ENCODE data around the gene PEAR1. TPM values are rescaled to one million over a fixed set of nuclear protein-coding genes. Genes with fewer than 3 reads are reported as not detected.

PEAR1 gene
- total RNA-seq, 2 donors from 2014 or later = 0.07 TPM; not detected in 1

DNA sequence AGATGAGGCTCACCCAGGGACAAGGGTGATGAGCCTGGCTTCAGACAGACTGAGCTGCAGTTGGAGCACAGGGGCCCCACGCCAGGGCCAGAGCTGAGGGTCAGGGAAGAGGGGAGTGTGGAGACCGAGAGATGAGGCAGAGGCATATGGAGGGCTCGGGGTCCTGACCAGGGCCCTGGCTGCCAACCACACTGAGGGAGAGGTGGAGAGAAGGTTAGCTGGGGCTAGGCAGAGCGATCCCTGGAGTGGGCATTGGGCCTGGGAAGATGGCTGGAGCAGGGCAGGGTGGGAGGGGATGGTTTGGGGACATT is 8.0 kb downstream of the PEAR1 start:
- no peak for DNase-seq
- no peak overlapping the region for H3K4me3 Mint-ChIP-seq
- no peak for ATAC-seq (replicated peaks in 1 of 2)

DNA sequence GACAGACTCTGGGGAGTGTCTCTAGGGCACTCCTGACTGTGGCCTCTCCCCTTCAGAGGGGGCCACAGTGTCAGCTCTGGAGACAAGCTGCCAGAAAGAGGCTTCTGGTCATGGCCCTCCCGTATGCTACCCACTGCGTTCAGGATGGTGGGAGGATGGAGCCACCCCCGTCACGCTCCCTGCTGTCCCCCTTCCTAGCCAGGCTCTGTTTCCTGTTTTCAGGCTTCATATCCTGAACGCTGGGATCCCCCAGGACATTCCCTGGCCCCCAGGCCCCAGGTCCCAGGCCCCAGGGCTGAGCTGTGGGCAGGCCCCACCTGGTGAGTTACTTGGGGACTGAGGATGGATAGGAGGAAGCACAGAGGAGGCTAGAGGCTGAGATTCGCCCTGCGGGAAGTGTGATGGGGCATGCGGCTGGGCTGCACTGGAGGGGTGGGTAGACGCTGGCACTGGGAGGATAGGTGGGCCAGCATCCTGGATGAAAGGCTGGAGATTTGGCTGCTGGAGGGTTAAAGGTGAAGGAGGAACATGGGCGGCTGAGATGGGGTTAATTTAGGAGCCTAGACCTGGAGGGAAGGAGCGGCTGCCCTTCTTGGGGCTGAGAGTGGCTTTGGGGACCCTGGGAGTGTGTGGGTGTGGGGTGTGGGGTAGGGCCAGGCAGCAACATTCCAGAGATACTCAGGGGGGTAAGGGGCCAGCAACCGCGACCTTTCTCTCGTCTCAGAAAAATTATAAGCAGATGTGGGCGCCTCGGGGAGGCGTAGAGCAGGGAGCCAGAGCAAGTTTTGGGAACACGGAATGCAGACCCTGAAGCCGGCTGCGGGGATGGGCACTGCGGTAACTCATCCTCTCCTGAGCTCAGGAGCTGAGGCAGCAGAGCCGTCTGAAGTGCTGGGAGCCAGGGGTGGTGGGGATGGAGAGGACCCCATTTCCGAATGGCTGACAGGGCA is 8.7 kb downstream of the PEAR1 start:
- Mint-ChIP-seq H3K4me1 (ENCODE audit: low read depth) (peaks cover 6% of the 10 kb centered on the region), H3K9me3 (no peaks in the 10 kb centered on the region), H3K36me3 (ENCODE audit: insufficient read depth in 2 of 2) (no peaks in the 10 kb centered on the region), H3K4me3 (no peak overlapping the region), H3K27ac (no peak overlapping the region), H3K27me3 (ENCODE audit: low read depth) (peaks cover 18% of the 10 kb centered on the region)
- DNase-seq (no peak), ATAC-seq (replicated peaks in 1 of 2) (no peak)

More for the DNA sequence above, 8.0 kb downstream of the PEAR1 start:
- Mint-ChIP-seq H3K27me3 (ENCODE audit: low read depth) (peaks cover 24% of the 10 kb centered on the region), H3K9me3 (no peaks in the 10 kb centered on the region), H3K27ac (no peak overlapping the region), H3K4me1 (ENCODE audit: low read depth) (peaks cover 6% of the 10 kb centered on the region), H3K36me3 (ENCODE audit: insufficient read depth in 2 of 2) (no peaks in the 10 kb centered on the region)

DNA sequence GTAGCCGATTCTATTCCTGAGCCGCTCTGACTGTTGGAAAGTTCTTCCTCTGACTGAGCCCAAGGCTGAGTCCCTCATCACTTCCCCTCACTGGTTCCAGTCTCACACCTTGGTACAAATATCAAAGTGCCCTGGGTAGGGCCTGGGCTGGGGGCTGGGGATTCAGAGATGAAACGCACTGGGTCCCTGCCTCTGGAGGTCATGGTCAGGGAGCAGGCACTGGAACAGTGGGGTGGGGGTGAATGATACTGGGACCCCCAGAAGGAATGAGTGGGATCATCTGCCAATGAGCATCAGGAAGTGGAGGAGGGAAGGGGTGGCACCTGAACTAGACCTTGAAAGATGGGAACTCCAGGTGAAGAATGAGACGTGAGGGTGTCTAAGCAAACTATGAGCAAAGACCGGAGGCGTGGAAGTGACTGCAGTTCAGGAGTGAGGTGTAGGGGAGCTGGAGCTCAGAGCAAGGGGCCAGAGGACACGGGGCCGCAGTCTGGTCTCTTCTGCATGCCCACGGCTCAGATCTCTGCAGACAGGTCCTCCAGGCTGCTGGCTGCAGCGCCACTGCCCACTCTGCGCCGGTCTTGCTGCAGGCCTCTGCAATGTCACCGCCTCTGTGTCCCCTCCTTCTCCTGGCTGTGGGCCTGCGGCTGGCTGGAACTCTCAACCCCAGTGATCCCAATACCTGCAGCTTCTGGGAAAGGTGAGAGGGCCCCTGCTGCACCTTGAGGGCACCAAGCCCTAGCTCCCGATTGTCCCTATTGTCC is 10.0 kb downstream of the PEAR1 start:
- Mint-ChIP-seq H3K27ac (no peak overlapping the region), H3K9me3 (no peaks in the 10 kb centered on the region), H3K4me1 (ENCODE audit: low read depth) (peaks cover 2% of the 10 kb centered on the region), H3K27me3 (ENCODE audit: low read depth) (peaks cover 8% of the 10 kb centered on the region), H3K4me3 (no peak overlapping the region), H3K36me3 (ENCODE audit: insufficient read depth in 2 of 2) (no peaks in the 10 kb centered on the region)
- ATAC-seq (replicated peaks in 1 of 2) (no peak), DNase-seq (no peak)

DNA sequence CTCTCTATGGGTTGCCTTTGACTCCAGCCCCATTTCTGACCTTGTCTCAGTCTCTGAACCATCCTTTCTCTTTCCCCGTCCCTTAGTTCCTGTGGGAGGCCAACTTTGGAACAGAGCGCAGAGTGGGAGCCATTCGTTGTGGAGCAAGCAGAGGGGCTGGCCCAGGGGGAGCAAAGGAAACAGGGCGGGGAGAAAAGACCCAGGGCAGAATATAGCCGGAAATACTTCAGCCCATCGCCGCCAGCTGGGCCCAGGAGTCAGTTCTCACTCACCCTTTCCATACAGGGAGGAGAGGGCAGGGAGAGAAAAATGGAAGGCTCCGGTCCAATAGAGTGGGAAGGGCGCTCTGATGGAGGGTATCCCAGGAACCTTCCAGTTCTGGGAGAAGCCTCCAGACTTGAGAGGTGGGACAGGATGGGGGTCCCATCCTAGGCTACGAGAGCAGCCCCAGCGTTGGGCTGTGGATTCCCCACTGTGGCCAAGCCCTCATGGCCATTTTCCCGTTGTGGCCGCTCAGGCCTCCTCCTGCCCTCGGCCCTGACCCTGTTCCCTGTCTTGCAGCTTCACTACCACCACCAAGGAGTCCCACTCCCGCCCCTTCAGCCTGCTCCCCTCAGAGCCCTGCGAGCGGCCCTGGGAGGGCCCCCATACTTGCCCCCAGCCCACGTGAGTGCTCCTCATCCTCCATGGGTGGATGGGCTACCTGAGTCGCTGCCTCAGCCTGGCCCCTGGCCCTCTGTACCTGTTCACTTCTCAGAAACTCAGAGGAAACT is 10.9 kb downstream of the PEAR1 start:
- no peaks in the 10 kb centered on the region for H3K9me3 Mint-ChIP-seq
- DNase-seq = no peak
- no peaks in the 10 kb centered on the region for H3K4me1 Mint-ChIP-seq (ENCODE audit: low read depth)
- no peaks in the 10 kb centered on the region for H3K36me3 Mint-ChIP-seq (ENCODE audit: insufficient read depth in 2 of 2)
- no peak for ATAC-seq (replicated peaks in 1 of 2)
- H3K4me3 Mint-ChIP-seq = no peak overlapping the region
- no peaks in the 10 kb centered on the region for H3K27me3 Mint-ChIP-seq (ENCODE audit: low read depth)
- H3K27ac Mint-ChIP-seq = no peak overlapping the region

GRCh38 chr1:156905176-156905575 is 11.7 kb downstream of the PEAR1 start:
- no peaks in the 10 kb centered on the region for H3K27me3 Mint-ChIP-seq (ENCODE audit: low read depth)
- ATAC-seq (replicated peaks in 1 of 2) (no peak), DNase-seq (no peak)
- H3K4me1 Mint-ChIP-seq (ENCODE audit: low read depth) = no peaks in the 10 kb centered on the region
- H3K4me3 Mint-ChIP-seq = no peak overlapping the region
- H3K27ac Mint-ChIP-seq = no peak overlapping the region
- H3K9me3 Mint-ChIP-seq = no peaks in the 10 kb centered on the region
- no peaks in the 10 kb centered on the region for H3K36me3 Mint-ChIP-seq (ENCODE audit: insufficient read depth in 2 of 2)

DNA sequence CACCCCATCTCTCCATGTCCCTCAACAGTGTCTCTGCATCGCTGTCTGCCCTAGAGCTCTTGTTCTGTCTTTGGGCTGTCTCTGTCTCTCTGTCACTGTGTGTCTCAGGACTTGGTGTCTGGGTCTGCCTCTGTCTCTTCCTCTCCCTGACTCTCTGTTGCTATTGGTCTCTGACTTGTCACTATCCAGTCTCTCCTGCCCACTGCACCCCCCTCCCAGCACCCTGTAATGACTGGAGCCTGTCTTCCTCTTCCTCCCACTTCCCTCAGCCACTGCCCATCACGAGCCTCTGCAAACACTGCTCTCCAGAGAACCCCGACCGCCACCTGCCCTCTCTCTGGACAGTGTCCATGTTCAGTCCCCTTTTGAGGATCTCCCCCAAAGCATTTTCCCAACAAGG is 12.1 kb downstream of the PEAR1 start:
- peaks cover 4% of the 10 kb centered on the region for H3K27me3 Mint-ChIP-seq (ENCODE audit: low read depth)
- no peak for DNase-seq
- ATAC-seq (replicated peaks in 1 of 2) = no peak
- H3K4me3 Mint-ChIP-seq = no peak overlapping the region
- H3K4me1 Mint-ChIP-seq (ENCODE audit: low read depth) = no peaks in the 10 kb centered on the region
- no peaks in the 10 kb centered on the region for H3K36me3 Mint-ChIP-seq (ENCODE audit: insufficient read depth in 2 of 2)
- H3K9me3 Mint-ChIP-seq = no peaks in the 10 kb centered on the region
- H3K27ac Mint-ChIP-seq = no peak overlapping the region

- H3K9me3 Mint-ChIP-seq = no peaks in the 10 kb centered on the region
- H3K27ac Mint-ChIP-seq = no peak overlapping the region
- DNase-seq = no peak
Observed at GRCh38 chr1:156906206-156906906, 12.8 kb downstream of the PEAR1 start.

DNA sequence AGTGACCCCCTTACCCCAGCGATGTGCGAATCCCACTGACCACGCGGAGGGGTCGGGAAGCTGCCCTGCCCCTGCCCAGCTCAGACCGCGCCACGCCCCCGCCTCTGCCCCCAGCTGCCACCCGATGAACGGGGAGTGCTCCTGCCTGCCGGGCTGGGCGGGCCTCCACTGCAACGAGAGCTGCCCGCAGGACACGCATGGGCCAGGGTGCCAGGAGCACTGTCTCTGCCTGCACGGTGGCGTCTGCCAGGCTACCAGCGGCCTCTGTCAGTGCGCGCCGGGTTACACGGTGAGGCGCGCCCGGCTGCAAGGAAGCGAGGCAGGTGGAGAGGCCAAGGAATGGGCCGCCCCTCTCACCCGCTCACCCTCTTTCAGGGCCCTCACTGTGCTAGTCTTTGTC is 15.0 kb downstream of the PEAR1 start:
- H3K4me3 Mint-ChIP-seq = no peak overlapping the region
- no peaks in the 10 kb centered on the region for H3K36me3 Mint-ChIP-seq (ENCODE audit: insufficient read depth in 2 of 2)
- DNase-seq (no peak), ATAC-seq (replicated peaks in 1 of 2) (no peak)
- H3K9me3 Mint-ChIP-seq = no peaks in the 10 kb centered on the region
- no peaks in the 10 kb centered on the region for H3K4me1 Mint-ChIP-seq (ENCODE audit: low read depth)
- peaks cover 10% of the 10 kb centered on the region for H3K27me3 Mint-ChIP-seq (ENCODE audit: low read depth)
- H3K27ac Mint-ChIP-seq = no peak overlapping the region

More at GRCh38 chr1:156906206-156906906, 12.8 kb downstream of the PEAR1 start:
- Mint-ChIP-seq H3K4me3 (no peak overlapping the region), H3K4me1 (ENCODE audit: low read depth) (no peaks in the 10 kb centered on the region), H3K27me3 (ENCODE audit: low read depth) (peaks cover 10% of the 10 kb centered on the region), H3K36me3 (ENCODE audit: insufficient read depth in 2 of 2) (no peaks in the 10 kb centered on the region)
- ATAC-seq (replicated peaks in 1 of 2) = no peak

GRCh38 chr1:156908955-156909354 is 15.4 kb downstream of the PEAR1 start:
- H3K27me3 Mint-ChIP-seq (ENCODE audit: low read depth) = peaks cover 12% of the 10 kb centered on the region
- ATAC-seq (replicated peaks in 1 of 2) (no peak), DNase-seq (no peak)
- H3K36me3 Mint-ChIP-seq (ENCODE audit: insufficient read depth in 2 of 2) = no peaks in the 10 kb centered on the region
- H3K4me3 Mint-ChIP-seq = no peak overlapping the region
- H3K9me3 Mint-ChIP-seq = no peaks in the 10 kb centered on the region
- no peak overlapping the region for H3K27ac Mint-ChIP-seq
- no peaks in the 10 kb centered on the region for H3K4me1 Mint-ChIP-seq (ENCODE audit: low read depth)

DNA sequence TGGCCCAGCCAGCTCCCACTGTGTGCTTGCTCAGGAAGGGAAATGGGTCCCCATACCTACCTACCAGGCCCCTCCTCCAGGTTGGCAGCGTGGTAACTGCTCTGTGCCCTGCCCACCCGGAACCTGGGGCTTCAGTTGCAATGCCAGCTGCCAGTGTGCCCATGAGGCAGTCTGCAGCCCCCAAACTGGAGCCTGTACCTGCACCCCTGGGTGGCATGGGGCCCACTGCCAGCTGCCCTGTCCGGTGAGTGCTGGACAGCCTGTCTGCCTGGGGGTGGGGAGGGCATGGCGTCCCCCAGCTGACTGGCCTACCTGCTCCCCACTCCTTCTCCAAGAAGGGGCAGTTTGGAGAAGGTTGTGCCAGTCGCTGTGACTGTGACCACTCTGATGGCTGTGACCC is 16.2 kb downstream of the PEAR1 start:
- no peak for DNase-seq
- ATAC-seq (replicated peaks in 1 of 2) = no peak
- Mint-ChIP-seq H3K4me1 (ENCODE audit: low read depth) (no peaks in the 10 kb centered on the region), H3K36me3 (ENCODE audit: insufficient read depth in 2 of 2) (no peaks in the 10 kb centered on the region), H3K27me3 (ENCODE audit: low read depth) (peaks cover 15% of the 10 kb centered on the region), H3K4me3 (no peak overlapping the region), H3K9me3 (no peaks in the 10 kb centered on the region), H3K27ac (no peak overlapping the region)

DNA sequence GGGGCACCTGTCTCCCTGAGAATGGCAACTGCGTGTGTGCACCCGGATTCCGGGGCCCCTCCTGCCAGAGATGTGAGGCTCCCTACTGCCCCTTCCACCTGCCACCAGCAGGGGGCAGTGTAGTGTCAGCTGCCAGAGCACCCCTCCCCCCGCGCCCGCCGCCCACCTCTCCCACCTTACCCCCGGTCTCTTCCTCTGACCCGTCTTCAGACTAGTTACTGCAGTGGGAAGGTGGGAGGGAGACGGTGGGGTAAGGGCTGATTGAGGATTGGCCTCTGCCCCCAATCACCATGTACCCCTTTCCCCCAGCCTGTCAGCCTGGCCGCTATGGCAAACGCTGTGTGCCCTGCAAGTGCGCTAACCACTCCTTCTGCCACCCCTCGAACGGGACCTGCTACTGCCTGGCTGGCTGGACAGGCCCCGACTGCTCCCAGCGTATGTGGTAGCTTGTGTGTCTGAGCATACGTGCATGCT is 16.8 kb downstream of the PEAR1 start:
- H3K4me1 Mint-ChIP-seq (ENCODE audit: low read depth) = no peaks in the 10 kb centered on the region
- H3K27ac Mint-ChIP-seq = no peak overlapping the region
- DNase-seq (peak; percentile 57 to 70), ATAC-seq (replicated peaks in 1 of 2) (peak; percentile 60 to 68)
- no peak overlapping the region for H3K4me3 Mint-ChIP-seq
- no peaks in the 10 kb centered on the region for H3K9me3 Mint-ChIP-seq
- H3K27me3 Mint-ChIP-seq (ENCODE audit: low read depth) = peaks cover 18% of the 10 kb centered on the region
- no peaks in the 10 kb centered on the region for H3K36me3 Mint-ChIP-seq (ENCODE audit: insufficient read depth in 2 of 2)

DNA sequence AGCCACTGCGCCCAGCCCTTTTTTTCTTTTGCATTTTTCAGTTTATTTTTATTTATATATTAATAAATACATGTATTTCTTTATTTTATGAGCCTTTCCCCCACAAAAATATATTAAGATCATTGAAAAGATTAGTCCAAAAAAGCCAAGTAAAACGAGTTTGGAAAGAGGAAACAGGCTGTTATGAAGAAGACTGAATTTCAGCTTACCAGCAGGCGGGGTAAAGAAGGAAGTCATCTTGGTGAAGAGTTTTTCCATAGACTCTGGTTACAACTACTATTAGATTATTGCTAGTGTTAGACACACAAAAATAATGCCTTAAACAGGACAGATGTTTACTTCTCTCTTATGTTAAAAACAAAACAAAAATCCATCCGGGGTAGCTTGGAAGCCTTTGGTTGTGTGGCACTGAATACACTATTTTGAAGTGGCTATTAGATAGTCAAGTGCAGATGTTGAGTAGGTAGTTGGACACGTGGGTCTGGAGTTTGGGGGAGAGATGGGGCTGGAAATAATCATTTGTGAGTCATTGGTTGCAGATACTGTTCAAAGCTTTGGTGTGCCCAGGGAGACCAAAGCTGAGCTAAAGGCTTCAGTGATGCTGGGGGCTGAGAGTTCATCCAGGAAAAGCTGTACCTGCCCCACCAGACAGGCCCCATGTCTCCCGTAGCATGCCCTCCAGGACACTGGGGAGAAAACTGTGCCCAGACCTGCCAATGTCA is 18.2 kb downstream of the PEAR1 start:
- no peaks in the 10 kb centered on the region for H3K9me3 Mint-ChIP-seq
- H3K4me3 Mint-ChIP-seq = no peak overlapping the region
- H3K4me1 Mint-ChIP-seq (ENCODE audit: low read depth) = no peaks in the 10 kb centered on the region

More for the DNA sequence above, 18.2 kb downstream of the PEAR1 start:
- Mint-ChIP-seq H3K36me3 (ENCODE audit: insufficient read depth in 2 of 2) (no peaks in the 10 kb centered on the region), H3K27ac (no peak overlapping the region), H3K27me3 (ENCODE audit: low read depth) (peaks cover 24% of the 10 kb centered on the region)
- DNase-seq (no peak), ATAC-seq (replicated peaks in 1 of 2) (no peak)

Data from activated T-cell treated with anti-CD3 and anti-CD28 coated beads, Interleukin-2, amount 50 U/mL, for 72 hours (primary cell).